Parathyroid adenoma (tissue), 2 donors: ENCODE data around the gene DENND5A.

ENCODE experiments used
- H2AFZ ChIP-seq: fragments of 300-600 bp; sonication (generic); one replicate; pipeline ENCODE4 v1.7.0; 2017; ENCODE audit warnings: antibody characterized with exemption, mild to moderate bottlenecking
- H3K27ac ChIP-seq: fragments of 300-600 bp; sonication (generic); one replicate; pipeline ENCODE4 v1.7.0; 2017
- H3K27me3 ChIP-seq: fragments of 300-600 bp; sonication (generic); one replicate; pipeline ENCODE4 v1.7.0; 2017; ENCODE audit warnings: low read length; ENCODE audit not compliant: control insufficient read depth, insufficient read depth
- H3K36me3 ChIP-seq: fragments of 300-600 bp; sonication (generic); one replicate; pipeline ENCODE4 v1.7.0; 2017; ENCODE audit warnings: low read length; ENCODE audit not compliant: control insufficient read depth, insufficient read depth
- H3K4me1 ChIP-seq: fragments of 300-600 bp; sonication (generic); one replicate; pipeline ENCODE4 v1.7.0; 2017; ENCODE audit warnings: control low read depth
- H3K4me2 ChIP-seq: fragments of 300-600 bp; sonication (generic); one replicate; pipeline ENCODE4 v1.7.0; 2017; ENCODE audit warnings: low read length
- H3K4me3 ChIP-seq: fragments of 300-600 bp; sonication (generic); one replicate; pipeline ENCODE4 v1.7.0; 2017; ENCODE audit warnings: low read depth, low read length
- H3K79me2 ChIP-seq: fragments of 300-600 bp; sonication (generic); one replicate; pipeline ENCODE4 v1.7.0; 2017; ENCODE audit warnings: control low read depth
- H3K9ac ChIP-seq: fragments of 300-600 bp; sonication (generic); one replicate; pipeline ENCODE4 v1.7.0; 2017; ENCODE audit warnings: mild to moderate bottlenecking
- H3K9me3 ChIP-seq: fragments of 300-600 bp; sonication (generic); one replicate; pipeline ENCODE4 v1.7.0; 2017; ENCODE audit warnings: low read length; ENCODE audit not compliant: control insufficient read depth
- CTCF ChIP-seq: fragments of 300-600 bp; sonication (generic); IDR thresholded peaks from one replicate; pipeline ENCODE4 v1.7.0; 2017; ENCODE audit warnings: antibody characterized with exemption, mild to moderate bottlenecking
- donor health status: primary hyperparathyroidism.

DENND5A gene

GRCh38 chr11:9096427-9096826, 168.7 kb downstream of the DENND5A start:
- H3K9ac ChIP-seq: no peak overlapping the region
- H3K27ac ChIP-seq: no peak overlapping the region
- H3K4me2 ChIP-seq: no peak overlapping the region
- H3K36me3 ChIP-seq: no peaks in the 10 kb centered on the region
- TF ChIP-seq CTCF: no peak
- no peaks in the 10 kb centered on the region for H3K4me1 ChIP-seq
- no peak overlapping the region for H2AFZ ChIP-seq
- H3K79me2 ChIP-seq: no peaks in the 10 kb centered on the region
- no peaks in the 10 kb centered on the region for H3K9me3 ChIP-seq
- no peaks in the 10 kb centered on the region for H3K27me3 ChIP-seq
- H3K4me3 ChIP-seq: no peak overlapping the region

- no peaks in the 10 kb centered on the region for H3K36me3 ChIP-seq
- H3K9me3 ChIP-seq: no peaks in the 10 kb centered on the region
- no peak overlapping the region for H3K4me2 ChIP-seq
- H3K9ac ChIP-seq: no peak overlapping the region
- H3K79me2 ChIP-seq: no peaks in the 10 kb centered on the region
- H3K27ac ChIP-seq: no peak overlapping the region
- no peaks in the 10 kb centered on the region for H3K4me1 ChIP-seq
- H3K27me3 ChIP-seq: no peaks in the 10 kb centered on the region
- H3K4me3 ChIP-seq: no peak overlapping the region
- no peak for TF ChIP-seq CTCF
- no peak overlapping the region for H2AFZ ChIP-seq
These were observed 169.7 kb downstream of the DENND5A start for GRCh38 chr11:9095421-9095820.

- Histone ChIP-seq H3K36me3 (no peaks in the 10 kb centered on the region), H3K4me3 (no peak overlapping the region), H2AFZ (no peak overlapping the region), H3K4me2 (no peak overlapping the region), H3K79me2 (no peaks in the 10 kb centered on the region), H3K9ac (no peak overlapping the region), H3K9me3 (no peaks in the 10 kb centered on the region), H3K27ac (no peak overlapping the region), H3K27me3 (no peaks in the 10 kb centered on the region), H3K4me1 (no peaks in the 10 kb centered on the region)
- no peak for TF ChIP-seq CTCF
These were observed 170.7 kb downstream of the DENND5A start for GRCh38 chr11:9094420-9094819.

GRCh38 chr11:9092853-9093778, 172.0 kb downstream of the DENND5A start:
- H3K4me1 ChIP-seq: no peaks in the 10 kb centered on the region
- H3K9ac ChIP-seq: no peak overlapping the region
- no peak overlapping the region for H2AFZ ChIP-seq
- no peak overlapping the region for H3K4me2 ChIP-seq
- no peaks in the 10 kb centered on the region for H3K79me2 ChIP-seq
- TF ChIP-seq CTCF: peak; percentile 5
- H3K36me3 ChIP-seq: no peaks in the 10 kb centered on the region
- no peaks in the 10 kb centered on the region for H3K27me3 ChIP-seq
- no peak overlapping the region for H3K27ac ChIP-seq
- H3K4me3 ChIP-seq: no peak overlapping the region
- no peaks in the 10 kb centered on the region for H3K9me3 ChIP-seq

GRCh38 chr11:9092072-9092471, 173.1 kb downstream of the DENND5A start:
- Histone ChIP-seq H2AFZ (peak overlapping the region; percentile 69), H3K4me1 (no peaks in the 10 kb centered on the region), H3K4me2 (peak overlapping the region; percentile 57), H3K27ac (no peak overlapping the region), H3K9ac (no peak overlapping the region), H3K4me3 (no peak overlapping the region), H3K27me3 (no peaks in the 10 kb centered on the region), H3K36me3 (no peaks in the 10 kb centered on the region), H3K9me3 (no peaks in the 10 kb centered on the region), H3K79me2 (no peaks in the 10 kb centered on the region)
- no peak for TF ChIP-seq CTCF
